Measurements from ENCODE around the gene RSAD2. TPM values are rescaled to one million over a fixed set of nuclear protein-coding genes. Genes with fewer than 3 reads are reported as not detected.

Gene RSAD2
- total RNA-seq, 4 donors from 2014 or later = 0.30 to 7.6 (median 4.7) TPM

- DNase-seq (ENCODE audit: low spot score in 2 of 2) = no peak
- peak overlapping the region in 2 of 4 donors; percentile 84 for H3K27ac ChIP-seq
- H3K4me3 ChIP-seq = no peak overlapping the region
- H3K9me3 ChIP-seq = no peaks in the 10 kb centered on the region
- H3K27me3 ChIP-seq = no peaks in the 10 kb centered on the region
- H3K4me1 ChIP-seq = peaks cover 0 to 37% (median 14%) of the 10 kb centered on the region in 4 donors
- no peak for TF ChIP-seq POLR2A (IDR thresholded peaks at IDR 0.05)
- no peak for TF ChIP-seq EP300 (IDR thresholded peaks at IDR 0.05)
- no peak for TF ChIP-seq CTCF (IDR thresholded peaks at IDR 0.05)
- WGBS, 2 donors = 79 to 81% methylated on average over 8 of the region's 8 CpGs
- H3K36me3 ChIP-seq = peaks cover 0 to 23% (median 0%) of the 10 kb centered on the region in 3 donors
Measured at GRCh38 chr2:6942848-6943247, 65.3 kb downstream of the RSAD2 start.

DNA sequence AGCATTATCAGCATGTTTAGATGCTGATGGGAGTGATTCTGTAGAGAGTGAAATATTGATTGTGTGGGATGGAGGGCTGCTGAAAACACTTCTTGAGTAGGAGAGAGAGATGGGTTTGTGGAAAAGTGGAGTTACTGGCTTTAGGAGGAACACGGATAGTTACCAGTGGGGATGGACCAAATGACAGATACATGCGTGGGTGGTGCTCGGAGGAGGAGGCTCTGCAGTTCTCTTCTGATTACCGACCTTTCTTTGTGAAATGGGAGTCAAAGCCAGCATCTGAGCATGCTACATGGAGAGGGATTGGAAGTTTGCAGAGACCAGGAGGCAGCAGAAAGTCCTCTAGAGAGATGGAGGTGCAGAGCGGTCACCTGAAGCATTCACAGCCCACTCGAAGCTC lies 65.9 kb downstream of the RSAD2 start:
- Histone ChIP-seq H3K4me3 (no peak overlapping the region), H3K4me1 (peaks cover 0 to 40% (median 14%) of the 10 kb centered on the region in 4 donors), H3K27ac (peak overlapping the region in 3 of 4 donors; percentile 66 to 84 (median 84)), H3K36me3 (peaks cover 0 to 23% (median 0%) of the 10 kb centered on the region in 3 donors), H3K27me3 (no peaks in the 10 kb centered on the region), H3K9me3 (no peaks in the 10 kb centered on the region)
- DNase-seq (ENCODE audit: low spot score in 2 of 2) = no peak
- WGBS, 2 donors = 76 to 82% methylated on average over 6 of the region's 6 CpGs
- no peak for TF ChIP-seq POLR2A (IDR thresholded peaks at IDR 0.05)
- TF ChIP-seq EP300 (IDR thresholded peaks at IDR 0.05) = no peak
- TF ChIP-seq CTCF (IDR thresholded peaks at IDR 0.05) = no peak

- Histone ChIP-seq H3K9me3 (no peaks in the 10 kb centered on the region), H3K27ac (peak overlapping the region; percentile 29 to 84 (median 75)), H3K27me3 (no peaks in the 10 kb centered on the region), H3K36me3 (peaks cover 0 to 23% (median 0%) of the 10 kb centered on the region in 3 donors), H3K4me1 (peaks cover 0 to 40% (median 14%) of the 10 kb centered on the region in 4 donors), H3K4me3 (no peak overlapping the region)
- WGBS, 2 donors = 96 to 97% methylated on average over 8 of the region's 8 CpGs
- DNase-seq (ENCODE audit: low spot score in 2 of 2) = no peak
- TF ChIP-seq CTCF (IDR thresholded peaks at IDR 0.05) = no peak
- TF ChIP-seq POLR2A (IDR thresholded peaks at IDR 0.05) = no peak
- TF ChIP-seq EP300 (IDR thresholded peaks at IDR 0.05) = no peak
Measured at GRCh38 chr2:6943971-6944370, 66.4 kb downstream of the RSAD2 start.

DNA sequence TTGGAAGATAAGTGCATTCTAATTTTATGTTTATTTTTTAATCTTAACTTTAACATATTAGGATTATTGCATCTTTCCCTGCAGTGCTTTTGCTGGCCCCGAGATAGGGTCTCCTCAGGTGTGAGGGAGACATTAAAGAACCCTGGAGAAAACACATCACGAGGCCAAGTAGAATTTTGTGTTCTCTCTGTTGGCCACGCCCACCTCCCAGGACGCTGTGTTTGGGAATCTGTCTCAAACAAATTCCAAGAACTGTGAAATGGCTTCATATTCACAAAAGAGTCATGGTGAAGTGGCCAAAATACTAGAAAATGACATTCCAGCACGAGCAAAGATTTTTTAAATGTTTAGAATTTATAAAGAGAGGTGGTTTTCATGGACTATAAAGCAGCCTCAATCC lies 67.0 kb downstream of the RSAD2 start:
- H3K27me3 ChIP-seq = no peaks in the 10 kb centered on the region
- H3K9me3 ChIP-seq = no peaks in the 10 kb centered on the region
- H3K27ac ChIP-seq = peak overlapping the region; percentile 29 to 84 (median 75)
- TF ChIP-seq EP300 (IDR thresholded peaks at IDR 0.05) (peak in 1 of 2 donors; percentile 39), POLR2A (IDR thresholded peaks at IDR 0.05) (no peak), CTCF (IDR thresholded peaks at IDR 0.05) (no peak)
- whole genome bisulfite sequencing, 2 donors = 39 to 50% methylated on average over 5 of the region's 5 CpGs
- H3K36me3 ChIP-seq = peaks cover 0 to 23% (median 0%) of the 10 kb centered on the region in 3 donors
- peaks cover 0 to 40% (median 14%) of the 10 kb centered on the region in 4 donors for H3K4me1 ChIP-seq
- H3K4me3 ChIP-seq = no peak overlapping the region
- peak; percentile 52 to 61 for DNase-seq (ENCODE audit: low spot score in 2 of 2)

DNA sequence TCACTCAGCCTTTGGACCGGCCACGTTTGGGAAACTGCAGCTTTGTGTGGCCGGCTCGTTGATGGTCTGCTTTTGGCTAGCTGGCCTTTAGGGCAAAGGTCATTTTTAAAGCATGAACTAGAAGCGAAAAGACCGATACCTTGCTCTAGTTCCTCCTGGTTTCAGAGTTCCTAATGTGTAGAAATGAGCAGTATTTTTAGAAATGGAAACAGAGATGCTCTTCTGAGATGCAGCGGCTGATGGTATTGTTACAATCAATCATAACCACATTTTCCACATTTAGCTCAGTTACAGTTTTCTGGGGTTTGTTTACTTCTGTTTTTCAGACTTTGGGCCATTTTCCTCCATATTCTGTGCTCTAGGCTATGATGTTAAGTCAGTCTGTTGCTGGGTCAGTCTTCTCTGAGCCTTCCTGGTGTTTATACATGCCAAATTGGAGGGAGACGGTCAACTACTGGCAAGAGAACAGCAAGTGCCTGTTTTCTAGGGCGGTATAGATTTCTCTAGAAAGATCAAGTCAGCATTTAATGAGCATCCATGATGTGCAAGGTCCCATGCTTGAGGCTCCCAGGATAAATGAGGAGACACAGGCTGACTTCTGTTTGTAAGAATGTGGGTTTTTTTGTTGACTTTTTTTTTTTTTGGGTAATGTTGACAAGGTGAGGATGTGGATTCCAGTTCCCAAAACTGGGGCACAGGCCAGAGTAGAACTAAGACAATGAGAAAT lies 67.7 kb downstream of the RSAD2 start:
- Histone ChIP-seq H3K27me3 (no peaks in the 10 kb centered on the region), H3K36me3 (peaks cover 0 to 23% (median 0%) of the 10 kb centered on the region in 3 donors), H3K27ac (peak overlapping the region; percentile 29 to 84 (median 70))

More for the DNA sequence above, 67.7 kb downstream of the RSAD2 start:
- no peak overlapping the region for H3K4me3 ChIP-seq
- no peaks in the 10 kb centered on the region for H3K9me3 ChIP-seq
- DNase-seq (ENCODE audit: low spot score in 2 of 2) = no peak
- H3K4me1 ChIP-seq = peaks cover 0 to 40% (median 14%) of the 10 kb centered on the region in 4 donors
- WGBS, 2 donors = 42 to 54% methylated on average over 9 of the region's 9 CpGs
- TF ChIP-seq POLR2A (IDR thresholded peaks at IDR 0.05) = no peak
- TF ChIP-seq CTCF (IDR thresholded peaks at IDR 0.05) = no peak
- TF ChIP-seq EP300 (IDR thresholded peaks at IDR 0.05) = no peak
